GM18907 (cell line): ENCODE measurements around the gene DDX28.
"Not testable (repeated sequence)": the region's sequence is repeated elsewhere in the genome, so short reads cannot be mapped to it uniquely, and the experiment has no call there.

Experiments used
- ATAC-seq: cut with Tn5 transposase; IDR thresholded peaks from one replicate; pipeline ENCODE4 v1.9.1; 2021; ENCODE audit warnings: mild to moderate bottlenecking, moderate library complexity; ENCODE audit not compliant: unreplicated experiment

DDX28 gene

GRCh38 chr16:67996666-67997065 lies 26.4 kb downstream of the DDX28 start:
- ATAC-seq, result no peak

- no peak for ATAC-seq
Observed at GRCh38 chr16:67995423-67995822, 27.6 kb downstream of the DDX28 start.

- ATAC-seq, result not testable (repeated sequence)
Observed at GRCh38 chr16:67994040-67994408, 29.0 kb downstream of the DDX28 start.

- peak; percentile 61 for ATAC-seq
Observed at GRCh38 chr16:67993207-67994039, 29.6 kb downstream of the DDX28 start.

GRCh38 chr16:67992661-67993206 lies 30.3 kb downstream of the DDX28 start:
- ATAC-seq, result no peak

- no peak for ATAC-seq
Observed at GRCh38 chr16:67990018-67990386, 33.0 kb downstream of the DDX28 start.

GRCh38 chr16:67989322-67990017 lies 33.6 kb downstream of the DDX28 start:
- no peak for ATAC-seq

- no peak for ATAC-seq
Observed at GRCh38 chr16:67988675-67989074, 34.4 kb downstream of the DDX28 start.

GRCh38 chr16:67987460-67988160 lies 35.4 kb downstream of the DDX28 start:
- no peak for ATAC-seq

- ATAC-seq, result no peak
Observed at GRCh38 chr16:67986949-67987348, 36.1 kb downstream of the DDX28 start.

- no peak for ATAC-seq
Observed at GRCh38 chr16:67982011-67982696, 40.9 kb downstream of the DDX28 start.

GRCh38 chr16:67979955-67980678 lies 42.9 kb downstream of the DDX28 start, which contains the start of gene DPEP3:
TSS of gene DPEP3 (minus strand) at chr16:67980499. CDS start at chr16:67980380, 119 bp downstream.
- no peak for ATAC-seq

GRCh38 chr16:67977469-67978227 lies 45.4 kb downstream of the DDX28 start:
- no peak for ATAC-seq

GRCh38 chr16:67977005-67977404 lies 46.0 kb downstream of the DDX28 start:
- no peak for ATAC-seq

- ATAC-seq, result no peak
Observed at GRCh38 chr16:67976205-67976604, 46.8 kb downstream of the DDX28 start.

GRCh38 chr16:67975321-67976105 lies 47.5 kb downstream of the DDX28 start:
- no peak for ATAC-seq

- not testable (repeated sequence) for ATAC-seq
Observed at GRCh38 chr16:67972285-67972684, 50.7 kb downstream of the DDX28 start.

GRCh38 chr16:67971111-67971510 lies 51.9 kb downstream of the DDX28 start:
- no peak for ATAC-seq
